C4-2B (cell line): ENCODE measurements around the gene HBM.

Source experiments
- ZFX ChIP-seq: fragments of 450-650 bp; IDR thresholded peaks from 2 replicates; pipeline ENCODE4 v1.6.1; 2017
- TF ChIP-seq, protein P1 (sequence below): fragments of 450-650 bp; conservative IDR thresholded peaks from 2 replicates; pipeline ENCODE4 v1.5.1; 2017; ENCODE audit warnings: mild to moderate bottlenecking

DNA sequence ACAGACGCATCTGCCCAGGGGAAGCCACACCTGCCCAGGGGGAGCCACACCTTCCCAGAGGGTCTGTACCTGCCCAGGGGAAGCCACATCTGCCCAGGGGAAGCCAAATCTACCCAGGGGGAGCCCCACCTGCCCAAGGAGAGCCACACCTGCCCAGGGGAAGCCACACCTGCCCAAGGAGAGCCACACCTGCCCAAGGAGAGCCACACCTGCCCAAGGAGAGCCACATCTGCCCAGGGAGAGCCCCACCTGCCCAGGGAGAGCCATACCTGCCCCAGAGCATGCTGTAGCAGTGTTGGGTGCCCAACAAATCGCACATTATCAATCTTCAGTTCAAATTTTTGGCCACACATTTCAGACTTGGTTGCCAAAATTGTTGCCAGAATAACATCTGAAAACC lies 46.9 kb upstream of the HBM start:
- TF ChIP-seq, protein P1, sequence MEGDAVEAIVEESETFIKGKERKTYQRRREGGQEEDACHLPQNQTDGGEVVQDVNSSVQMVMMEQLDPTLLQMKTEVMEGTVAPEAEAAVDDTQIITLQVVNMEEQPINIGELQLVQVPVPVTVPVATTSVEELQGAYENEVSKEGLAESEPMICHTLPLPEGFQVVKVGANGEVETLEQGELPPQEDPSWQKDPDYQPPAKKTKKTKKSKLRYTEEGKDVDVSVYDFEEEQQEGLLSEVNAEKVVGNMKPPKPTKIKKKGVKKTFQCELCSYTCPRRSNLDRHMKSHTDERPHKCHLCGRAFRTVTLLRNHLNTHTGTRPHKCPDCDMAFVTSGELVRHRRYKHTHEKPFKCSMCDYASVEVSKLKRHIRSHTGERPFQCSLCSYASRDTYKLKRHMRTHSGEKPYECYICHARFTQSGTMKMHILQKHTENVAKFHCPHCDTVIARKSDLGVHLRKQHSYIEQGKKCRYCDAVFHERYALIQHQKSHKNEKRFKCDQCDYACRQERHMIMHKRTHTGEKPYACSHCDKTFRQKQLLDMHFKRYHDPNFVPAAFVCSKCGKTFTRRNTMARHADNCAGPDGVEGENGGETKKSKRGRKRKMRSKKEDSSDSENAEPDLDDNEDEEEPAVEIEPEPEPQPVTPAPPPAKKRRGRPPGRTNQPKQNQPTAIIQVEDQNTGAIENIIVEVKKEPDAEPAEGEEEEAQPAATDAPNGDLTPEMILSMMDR, result no peak
- no peak for TF ChIP-seq ZFX
